MV-4-11 (cell line): Measurements from ENCODE around the gene SLC39A11.
"Not testable (repeated sequence)": the region's sequence is repeated elsewhere in the genome, so short reads cannot be mapped to it uniquely, and the experiment has no call there.

Experiments used
- DNase-seq: peaks from one replicate; lab custom pipeline; 2025; lab: John Stamatoyannopoulos, UW

SLC39A11 gene

GRCh38 chr17:73007407-73007806 is 85.1 kb downstream of the SLC39A11 start:
- peak; percentile 67 for DNase-seq

- no peak for DNase-seq
These were observed 87.1 kb downstream of the SLC39A11 start for GRCh38 chr17:73005360-73005759.

GRCh38 chr17:73003487-73003886 is 89.0 kb downstream of the SLC39A11 start:
- DNase-seq, result no peak

- DNase-seq, result no peak
These were observed 91.7 kb downstream of the SLC39A11 start for GRCh38 chr17:73000832-73001231.

- DNase-seq, result not testable (repeated sequence)
These were observed 93.0 kb downstream of the SLC39A11 start for GRCh38 chr17:72999474-72999873.

- no peak for DNase-seq
These were observed 94.1 kb downstream of the SLC39A11 start for GRCh38 chr17:72998343-72998742.

GRCh38 chr17:72997559-72997958 is 94.9 kb downstream of the SLC39A11 start:
- no peak for DNase-seq

- DNase-seq, result no peak
These were observed 95.7 kb downstream of the SLC39A11 start for GRCh38 chr17:72996791-72997190.

- DNase-seq, result no peak
These were observed 97.4 kb downstream of the SLC39A11 start for GRCh38 chr17:72995008-72995656.

- not testable (repeated sequence) for DNase-seq
These were observed 99.6 kb downstream of the SLC39A11 start for GRCh38 chr17:72992783-72993467.

- DNase-seq, result no peak
These were observed 100.8 kb downstream of the SLC39A11 start for GRCh38 chr17:72991651-72992050.

GRCh38 chr17:72989074-72989610 is 103.3 kb downstream of the SLC39A11 start:
- no peak for DNase-seq

GRCh38 chr17:72988451-72988850 is 104.0 kb downstream of the SLC39A11 start:
- DNase-seq, result no peak

GRCh38 chr17:72987166-72987565 is 105.3 kb downstream of the SLC39A11 start:
- no peak for DNase-seq

- DNase-seq, result peak; percentile 63
These were observed 106.4 kb downstream of the SLC39A11 start for GRCh38 chr17:72985882-72986720.

GRCh38 chr17:72984926-72985325 is 107.6 kb downstream of the SLC39A11 start:
- DNase-seq, result no peak

GRCh38 chr17:72984145-72984925 is 108.2 kb downstream of the SLC39A11 start:
- no peak for DNase-seq

- no peak for DNase-seq
These were observed 109.8 kb downstream of the SLC39A11 start for GRCh38 chr17:72982680-72983079.

GRCh38 chr17:72978593-72979218 is 113.8 kb downstream of the SLC39A11 start:
- DNase-seq, result no peak

GRCh38 chr17:72977771-72978417 is 114.6 kb downstream of the SLC39A11 start:
- DNase-seq, result peak; percentile 77
